Endodermal cell (in vitro differentiated cells): ENCODE data around the gene RAD17. TPM values are rescaled to one million over a fixed set of nuclear protein-coding genes. Genes with fewer than 3 reads are reported as not detected.

Source experiments
- DNase-seq: peaks from one replicate; pipeline ENCODE4 v3.0.0-alpha.2; 2017
- H3K27ac ChIP-seq: 2 replicates; pipeline ENCODE4 v1.5.1; 2013; ENCODE audit warnings: mild to moderate bottlenecking, low read depth, low read length, moderate library complexity
- H3K27me3 ChIP-seq: 2 replicates; pipeline ENCODE4 v1.6.1; 2013; ENCODE audit warnings: mild to moderate bottlenecking, low read length, moderate library complexity; ENCODE audit not compliant: insufficient read depth, control insufficient read depth, poor library complexity, severe bottlenecking
- H3K36me3 ChIP-seq: 2 replicates; pipeline ENCODE4 v1.7.0; 2013; ENCODE audit warnings: mild to moderate bottlenecking, low read length, moderate library complexity; ENCODE audit not compliant: control insufficient read depth, insufficient read depth
- H3K4me1 ChIP-seq: one replicate; pipeline ENCODE4 v1.7.0; 2013; ENCODE audit warnings: low read length; ENCODE audit not compliant: control insufficient read depth, insufficient read depth
- H3K4me3 ChIP-seq: 2 replicates; pipeline ENCODE4 v1.5.1; 2013; ENCODE audit warnings: mild to moderate bottlenecking, low read length, moderate library complexity
- H3K9ac ChIP-seq: 2 replicates; pipeline ENCODE4 v1.6.1; 2013; ENCODE audit warnings: mild to moderate bottlenecking, low read length, moderate library complexity; ENCODE audit not compliant: poor library complexity, severe bottlenecking; ENCODE audit errors: extremely low read depth
- H3K9me3 ChIP-seq: 2 replicates; pipeline ENCODE4 v1.6.1; 2013; ENCODE audit warnings: mild to moderate bottlenecking, low read length, moderate library complexity; ENCODE audit not compliant: control insufficient read depth
- H3K27ac Mint-ChIP-seq: 2 replicates; pipeline ENCODE4 v1.8.0; 2020; ENCODE audit warnings: mixed read lengths
- H3K27me3 Mint-ChIP-seq: 2 replicates; pipeline ENCODE4 v1.8.0; 2021; ENCODE audit warnings: mild to moderate bottlenecking, mixed read lengths; ENCODE audit not compliant: insufficient read depth
- H3K36me3 Mint-ChIP-seq: 2 replicates; pipeline ENCODE4 v1.8.0; 2020; ENCODE audit warnings: low read depth, mixed read lengths
- H3K4me1 Mint-ChIP-seq: 2 replicates; pipeline ENCODE4 v1.8.0; 2020; ENCODE audit warnings: mixed read lengths
- H3K4me3 Mint-ChIP-seq: 2 replicates; pipeline ENCODE4 v1.8.0; 2020; ENCODE audit warnings: mild to moderate bottlenecking, moderate library complexity, mixed read lengths
- H3K9me3 Mint-ChIP-seq: 2 replicates; pipeline ENCODE4 v1.8.0; 2020; ENCODE audit warnings: mild to moderate bottlenecking, mixed read lengths
- WGBS, 2 experiments: methylation state at CpG; one replicate each; pipeline versions ENCODE4 v1.1.5 to v1.1.7; 2013; ENCODE audit warnings: missing lambda C conversion rate in 2 of 2, mixed read lengths in 1 of 2; ENCODE audit not compliant: insufficient coverage in 1 of 2, insufficient read length in 1 of 2; 5-methylcytosine and 5-hydroxymethylcytosine counted together
- total RNA-seq, 2 donors: library from RNA; stranded (reverse); fragmentation: NEBNext Ultra II Directional in 1 of 2; extraction: Animal tissue kit (Norgen Biotek cat#: 25700) in 1 of 2; gene quantifications; 2 replicates in 1 of 2; 3 replicates in 1 of 2; pipeline ENCODE4 v1.2.1, GENCODE V29; 2021
- TF ChIP-seq, protein P1 (sequence below): fragments of 200-600 bp; sonication (generic); conservative IDR thresholded peaks from 2 replicates; pipeline ENCODE4 v1.5.0; 2021; ENCODE audit warnings: antibody characterized with exemption, mild to moderate bottlenecking

RAD17 gene
- total RNA-seq, 2 donors from 2014 or later: 30.1 to 40.0 TPM

- no peaks in the 10 kb centered on the region for H3K27me3 ChIP-seq
- Mint-ChIP-seq H3K27ac (no peak overlapping the region), H3K27me3 (no peaks in the 10 kb centered on the region), H3K9me3 (no peaks in the 10 kb centered on the region), H3K36me3 (peaks cover 37% of the 10 kb centered on the region), H3K4me1 (no peaks in the 10 kb centered on the region), H3K4me3 (no peak overlapping the region)
- H3K4me3 ChIP-seq: no peak overlapping the region
- no peak overlapping the region for H3K9ac ChIP-seq
- TF ChIP-seq, protein P1, sequence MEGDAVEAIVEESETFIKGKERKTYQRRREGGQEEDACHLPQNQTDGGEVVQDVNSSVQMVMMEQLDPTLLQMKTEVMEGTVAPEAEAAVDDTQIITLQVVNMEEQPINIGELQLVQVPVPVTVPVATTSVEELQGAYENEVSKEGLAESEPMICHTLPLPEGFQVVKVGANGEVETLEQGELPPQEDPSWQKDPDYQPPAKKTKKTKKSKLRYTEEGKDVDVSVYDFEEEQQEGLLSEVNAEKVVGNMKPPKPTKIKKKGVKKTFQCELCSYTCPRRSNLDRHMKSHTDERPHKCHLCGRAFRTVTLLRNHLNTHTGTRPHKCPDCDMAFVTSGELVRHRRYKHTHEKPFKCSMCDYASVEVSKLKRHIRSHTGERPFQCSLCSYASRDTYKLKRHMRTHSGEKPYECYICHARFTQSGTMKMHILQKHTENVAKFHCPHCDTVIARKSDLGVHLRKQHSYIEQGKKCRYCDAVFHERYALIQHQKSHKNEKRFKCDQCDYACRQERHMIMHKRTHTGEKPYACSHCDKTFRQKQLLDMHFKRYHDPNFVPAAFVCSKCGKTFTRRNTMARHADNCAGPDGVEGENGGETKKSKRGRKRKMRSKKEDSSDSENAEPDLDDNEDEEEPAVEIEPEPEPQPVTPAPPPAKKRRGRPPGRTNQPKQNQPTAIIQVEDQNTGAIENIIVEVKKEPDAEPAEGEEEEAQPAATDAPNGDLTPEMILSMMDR: no peak
- no peak for DNase-seq
- no peak overlapping the region for H3K27ac ChIP-seq
- no peaks in the 10 kb centered on the region for H3K4me1 ChIP-seq
- WGBS, 2 experiments: 96 to 100% methylated on average over 1 of the region's 1 CpG
- no peaks in the 10 kb centered on the region for H3K9me3 ChIP-seq
- peaks cover 47% of the 10 kb centered on the region for H3K36me3 ChIP-seq
Measured at GRCh38 chr5:69360442-69360841, 9.2 kb upstream of the RAD17 start.

DNA sequence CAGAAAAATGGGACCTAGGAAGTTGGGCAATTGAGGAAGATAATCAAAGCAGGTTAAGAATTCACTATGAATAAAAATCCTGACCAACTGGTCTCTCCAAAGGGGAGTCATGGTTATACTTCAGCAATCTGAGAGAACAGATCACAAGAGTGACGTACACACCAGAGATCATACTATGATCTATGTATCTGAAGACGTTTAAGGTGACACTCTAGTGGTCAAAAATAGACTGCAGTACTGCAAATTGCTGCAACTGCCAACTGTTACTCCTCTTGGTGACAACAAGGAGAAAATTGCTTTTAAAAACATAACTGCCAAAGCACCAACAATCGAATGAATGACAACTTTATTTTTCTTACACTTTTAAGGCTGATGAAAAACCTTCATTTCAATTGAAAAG lies 5.2 kb upstream of the RAD17 start:
- H3K4me3 Mint-ChIP-seq: no peak overlapping the region
- peaks cover 9% of the 10 kb centered on the region for H3K4me1 Mint-ChIP-seq
- Histone ChIP-seq H3K27me3 (no peaks in the 10 kb centered on the region), H3K27ac (no peak overlapping the region), H3K4me1 (no peaks in the 10 kb centered on the region), H3K9ac (no peak overlapping the region), H3K9me3 (no peaks in the 10 kb centered on the region), H3K36me3 (peaks cover 46% of the 10 kb centered on the region), H3K4me3 (no peak overlapping the region)
- H3K36me3 Mint-ChIP-seq: peaks cover 35% of the 10 kb centered on the region
- no peaks in the 10 kb centered on the region for H3K27me3 Mint-ChIP-seq
- DNase-seq: no peak
- H3K27ac Mint-ChIP-seq: no peak overlapping the region
- WGBS, 2 experiments: 90 to 96% methylated on average over 2 to 3 of the region's 3 CpGs
- no peaks in the 10 kb centered on the region for H3K9me3 Mint-ChIP-seq
- TF ChIP-seq, protein P1: peak; percentile 74

- TF ChIP-seq, protein P1: no peak
- Histone ChIP-seq H3K36me3 (peaks cover 41% of the 10 kb centered on the region), H3K27ac (no peak overlapping the region), H3K4me3 (no peak overlapping the region), H3K9me3 (no peaks in the 10 kb centered on the region), H3K27me3 (no peaks in the 10 kb centered on the region), H3K4me1 (no peaks in the 10 kb centered on the region), H3K9ac (no peak overlapping the region)
- Mint-ChIP-seq H3K36me3 (peaks cover 35% of the 10 kb centered on the region), H3K4me1 (peaks cover 9% of the 10 kb centered on the region), H3K27me3 (no peaks in the 10 kb centered on the region), H3K27ac (no peak overlapping the region), H3K9me3 (no peaks in the 10 kb centered on the region), H3K4me3 (no peak overlapping the region)
- 85 to 97% methylated on average over 1 to 3 of the region's 3 CpGs for WGBS, 2 experiments
- DNase-seq: no peak
Measured at GRCh38 chr5:69364850-69365249, 4.8 kb upstream of the RAD17 start.
